Measurements from ENCODE around the gene CD82.

Gene CD82

DNA sequence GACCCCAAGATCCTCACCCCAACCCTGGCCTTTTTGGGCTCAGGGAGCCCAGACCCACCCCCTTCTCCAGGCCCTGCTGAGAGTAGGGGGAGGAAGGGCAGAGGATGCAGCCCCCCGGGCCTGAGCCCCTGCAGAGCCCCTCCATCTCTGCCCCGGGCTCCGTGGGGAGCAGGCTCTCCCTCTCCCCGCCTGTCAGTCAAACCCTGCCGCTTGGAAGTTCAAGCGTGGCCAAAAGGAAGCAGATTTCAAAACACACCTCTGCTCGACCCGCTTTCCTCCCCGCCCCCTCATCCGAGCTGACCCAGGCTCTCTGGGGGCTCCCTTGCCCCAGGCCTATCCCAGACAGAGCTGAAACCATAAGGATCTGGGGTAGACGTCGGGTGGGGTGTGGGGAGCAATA is 39.0 kb upstream of the CD82 start:
- no peak overlapping the region for H3K4me3 ChIP-seq (ENCODE audit: low read depth in 1 of 2, low read length in 1 of 2)
- TF ChIP-seq, protein P1, sequence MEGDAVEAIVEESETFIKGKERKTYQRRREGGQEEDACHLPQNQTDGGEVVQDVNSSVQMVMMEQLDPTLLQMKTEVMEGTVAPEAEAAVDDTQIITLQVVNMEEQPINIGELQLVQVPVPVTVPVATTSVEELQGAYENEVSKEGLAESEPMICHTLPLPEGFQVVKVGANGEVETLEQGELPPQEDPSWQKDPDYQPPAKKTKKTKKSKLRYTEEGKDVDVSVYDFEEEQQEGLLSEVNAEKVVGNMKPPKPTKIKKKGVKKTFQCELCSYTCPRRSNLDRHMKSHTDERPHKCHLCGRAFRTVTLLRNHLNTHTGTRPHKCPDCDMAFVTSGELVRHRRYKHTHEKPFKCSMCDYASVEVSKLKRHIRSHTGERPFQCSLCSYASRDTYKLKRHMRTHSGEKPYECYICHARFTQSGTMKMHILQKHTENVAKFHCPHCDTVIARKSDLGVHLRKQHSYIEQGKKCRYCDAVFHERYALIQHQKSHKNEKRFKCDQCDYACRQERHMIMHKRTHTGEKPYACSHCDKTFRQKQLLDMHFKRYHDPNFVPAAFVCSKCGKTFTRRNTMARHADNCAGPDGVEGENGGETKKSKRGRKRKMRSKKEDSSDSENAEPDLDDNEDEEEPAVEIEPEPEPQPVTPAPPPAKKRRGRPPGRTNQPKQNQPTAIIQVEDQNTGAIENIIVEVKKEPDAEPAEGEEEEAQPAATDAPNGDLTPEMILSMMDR (IDR thresholded peaks at IDR 0.05): no peak
- no peaks in the 10 kb centered on the region for H3K9me3 ChIP-seq
- no peaks in the 10 kb centered on the region for H3K36me3 ChIP-seq
- peaks cover 68 to 79% of the 10 kb centered on the region in 2 experiments for H3K4me1 ChIP-seq (ENCODE audit: control insufficient read depth in 1 of 2, insufficient read depth in 1 of 2, low read depth in 1 of 2, low read length in 1 of 2)
- H3K27ac ChIP-seq: no peak overlapping the region
- H3K27me3 ChIP-seq: peaks cover 15% of the 10 kb centered on the region

DNA sequence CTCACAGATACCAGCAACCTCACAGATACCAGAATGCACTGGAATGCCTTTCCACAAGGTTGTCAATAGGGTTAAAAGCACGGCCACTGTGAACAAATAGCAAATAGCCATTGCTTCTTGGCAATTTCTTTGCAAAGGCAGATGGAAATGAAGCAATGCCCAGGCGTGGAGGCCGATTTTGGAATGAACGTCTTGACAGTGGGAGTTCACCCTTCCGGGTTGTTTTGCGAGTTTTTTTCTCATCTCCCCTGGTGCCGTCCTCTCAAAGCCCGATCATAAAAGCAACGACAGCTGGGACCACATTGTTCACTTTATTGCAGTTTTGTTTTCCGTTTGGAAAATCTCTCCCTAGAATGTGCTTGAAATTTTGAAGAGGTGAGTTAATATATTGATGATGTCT is 38.0 kb upstream of the CD82 start:
- no peaks in the 10 kb centered on the region for H3K36me3 ChIP-seq
- no peak overlapping the region for H3K4me3 ChIP-seq (ENCODE audit: low read depth in 1 of 2, low read length in 1 of 2)
- H3K9me3 ChIP-seq: no peaks in the 10 kb centered on the region
- H3K27ac ChIP-seq: peak overlapping the region; percentile 78
- H3K4me1 ChIP-seq (ENCODE audit: control insufficient read depth in 1 of 2, insufficient read depth in 1 of 2, low read depth in 1 of 2, low read length in 1 of 2): peaks cover 69 to 83% of the 10 kb centered on the region in 2 experiments
- TF ChIP-seq, protein P1 (IDR thresholded peaks at IDR 0.05): no peak
- H3K27me3 ChIP-seq: peaks cover 7% of the 10 kb centered on the region

DNA sequence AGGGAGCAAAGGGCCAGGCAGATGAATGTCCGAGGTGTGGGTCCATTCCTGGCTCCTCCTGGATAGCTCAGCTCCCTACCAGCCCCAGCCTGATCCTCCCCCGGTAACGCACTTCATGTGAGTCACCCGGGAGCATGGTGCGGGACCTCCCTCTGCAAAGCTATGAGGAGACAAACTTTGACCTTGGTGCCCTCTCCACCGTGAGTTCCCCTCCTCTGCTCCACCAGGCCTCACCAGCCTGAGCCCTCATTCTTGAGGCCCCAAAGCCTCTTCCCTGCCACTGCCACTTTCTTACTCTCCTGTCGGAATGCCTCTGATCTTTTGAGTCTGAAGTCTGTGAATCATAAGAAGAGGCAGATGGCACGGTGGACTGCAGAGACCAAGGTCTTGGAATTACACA is 37.4 kb upstream of the CD82 start:
- no peaks in the 10 kb centered on the region for H3K9me3 ChIP-seq

DNA sequence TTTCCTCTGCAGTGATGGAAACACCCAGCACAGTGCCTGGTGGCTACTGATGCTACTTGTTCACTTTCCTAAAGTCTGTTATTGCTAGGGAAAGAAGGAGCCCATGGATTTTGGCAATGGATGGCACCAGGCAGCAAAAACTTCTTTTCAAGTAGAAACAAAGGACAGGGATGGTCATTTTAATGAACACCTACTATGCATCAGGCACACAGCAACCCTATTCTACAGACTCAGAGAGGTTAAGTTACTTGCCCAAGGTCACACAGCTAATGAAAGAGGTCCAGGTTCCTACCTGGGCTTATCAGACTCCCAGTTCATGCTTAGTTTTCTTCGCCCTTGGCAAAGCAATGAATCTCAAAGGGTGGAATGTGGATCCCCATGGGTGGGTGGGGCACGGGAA is 36.9 kb upstream of the CD82 start:
- peaks cover 67 to 81% of the 10 kb centered on the region in 2 experiments for H3K4me1 ChIP-seq (ENCODE audit: control insufficient read depth in 1 of 2, insufficient read depth in 1 of 2, low read depth in 1 of 2, low read length in 1 of 2)
- H3K36me3 ChIP-seq: no peaks in the 10 kb centered on the region
- H3K9me3 ChIP-seq: no peaks in the 10 kb centered on the region
- peak overlapping the region; percentile 78 for H3K27ac ChIP-seq
- peaks cover 5% of the 10 kb centered on the region for H3K27me3 ChIP-seq
- TF ChIP-seq, protein P1 (IDR thresholded peaks at IDR 0.05): no peak
- H3K4me3 ChIP-seq (ENCODE audit: low read depth in 1 of 2, low read length in 1 of 2): no peak overlapping the region

More for the DNA sequence above, 37.4 kb upstream of the CD82 start:
- Histone ChIP-seq H3K4me3 (ENCODE audit: low read depth in 1 of 2, low read length in 1 of 2) (no peak overlapping the region), H3K27me3 (peaks cover 5% of the 10 kb centered on the region), H3K27ac (peak overlapping the region; percentile 78), H3K4me1 (ENCODE audit: control insufficient read depth in 1 of 2, insufficient read depth in 1 of 2, low read depth in 1 of 2, low read length in 1 of 2) (peaks cover 69 to 83% of the 10 kb centered on the region in 2 experiments), H3K36me3 (no peaks in the 10 kb centered on the region)
- TF ChIP-seq, protein P1 (IDR thresholded peaks at IDR 0.05): no peak

DNA sequence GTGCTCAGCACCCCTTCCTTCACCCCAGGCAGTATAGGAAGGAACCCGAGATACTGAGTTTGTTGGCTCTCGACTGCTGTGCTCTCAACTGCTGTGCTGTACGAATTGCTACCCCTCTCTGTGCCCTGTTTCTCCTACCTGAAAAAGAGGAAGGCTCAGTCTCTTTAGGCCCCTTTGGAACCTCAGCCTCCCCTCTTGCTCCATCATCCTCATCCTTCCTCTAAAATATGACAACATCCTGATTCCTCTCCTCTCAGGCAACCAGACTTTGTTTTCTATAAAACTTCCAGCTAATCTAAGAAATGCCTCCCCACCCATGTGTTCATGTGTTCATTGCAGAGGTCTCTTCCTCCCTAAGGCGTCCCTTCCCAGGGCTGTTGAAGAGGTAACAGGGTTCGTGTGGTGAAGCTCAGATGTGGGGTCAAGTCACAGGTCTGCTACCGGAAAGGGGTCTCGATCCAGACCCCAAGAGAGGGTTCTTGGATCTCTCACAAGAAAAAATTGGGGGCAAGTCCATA is 35.5 kb upstream of the CD82 start:
- Histone ChIP-seq H3K27me3 (peaks cover 5% of the 10 kb centered on the region), H3K9me3 (no peaks in the 10 kb centered on the region), H3K4me1 (ENCODE audit: control insufficient read depth in 1 of 2, insufficient read depth in 1 of 2, low read depth in 1 of 2, low read length in 1 of 2) (peaks cover 62 to 67% of the 10 kb centered on the region in 2 experiments), H3K4me3 (ENCODE audit: low read depth in 1 of 2, low read length in 1 of 2) (peak overlapping the region in 1 of 2 experiments; percentile 7), H3K36me3 (no peaks in the 10 kb centered on the region), H3K27ac (peak overlapping the region; percentile 78)
- TF ChIP-seq, protein P1 (IDR thresholded peaks at IDR 0.05): no peak
